ENCODE data around the gene PEX13. TPM values are rescaled to one million over a fixed set of nuclear protein-coding genes. Genes with fewer than 3 reads are reported as not detected.

PEX13 gene
- total and polyA plus RNA-seq, 2 of the 4 experiments (the other 2 are of a cell fraction) = 12.1 to 34.8 TPM

DNA sequence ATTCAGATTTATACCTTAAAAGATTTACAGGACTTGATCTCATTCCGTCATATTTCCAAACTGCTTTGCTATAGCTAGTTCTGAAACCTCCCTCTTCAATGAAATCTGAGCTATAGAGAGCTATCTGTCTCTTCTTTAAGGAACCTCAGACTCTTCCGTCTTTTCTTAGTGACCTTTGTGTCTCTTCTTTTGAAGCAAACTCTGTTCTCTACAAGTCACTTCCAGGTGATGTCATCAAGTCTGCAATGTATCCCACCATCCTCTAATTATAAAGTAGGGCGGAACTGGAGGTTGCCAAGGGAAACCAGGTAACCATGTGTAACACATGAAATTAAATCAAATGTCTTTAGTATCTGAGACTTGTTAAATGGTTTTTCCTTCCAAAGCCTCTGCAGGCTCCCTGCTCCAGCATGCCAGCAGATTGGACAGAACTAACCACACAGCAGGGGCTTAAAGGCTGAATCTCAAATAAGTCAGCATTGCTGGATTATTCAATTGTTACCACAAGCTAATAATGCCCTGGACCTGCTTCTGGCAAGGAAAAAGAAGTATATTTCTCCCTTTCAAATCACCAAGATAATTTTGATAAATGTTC is 41.2 kb upstream of the PEX13 start:
- Histone ChIP-seq H3K27ac (ENCODE audit: insufficient read depth, low read length) (no peak overlapping the region), H3K9me3 (ENCODE audit: control insufficient read depth, insufficient read depth, low read length) (no peaks in the 10 kb centered on the region), H2BK20ac (ENCODE audit: low read depth, low read length) (no peak overlapping the region), H3K9me1 (ENCODE audit: insufficient read depth, low read length) (peaks cover 2% of the 10 kb centered on the region; the same call in 1 of the 2 replicates), H3K23ac (ENCODE audit: low read depth, low read length) (no peak overlapping the region), H4K8ac (ENCODE audit: low read depth in 2 of 2, low read length in 2 of 2) (no peak overlapping the region), H2AK9ac (replicated peaks; ENCODE audit: low read depth, low read length, poor library complexity) (no peak overlapping the region), H3K4me3 (ENCODE audit: insufficient read depth, low read depth, low read length) (no peak overlapping the region), H3K4me2 (ENCODE audit: low read depth, low read length) (no peak overlapping the region), H3K18ac (ENCODE audit: low read depth, low read length) (no peak overlapping the region), H4K5ac (ENCODE audit: low read depth, low read length) (no peak overlapping the region), H2AFZ (replicated peaks; ENCODE audit: low read length, poor library complexity) (no peak overlapping the region), H3K36me3 (ENCODE audit: control insufficient read depth, insufficient read depth, low read length) (no peaks in the 10 kb centered on the region), H2BK120ac (ENCODE audit: low read depth, low read length) (no peak overlapping the region), H3K4ac (ENCODE audit: low read depth, low read length) (no peak overlapping the region), H3K27me3 (ENCODE audit: control insufficient read depth, insufficient read depth, low read length) (no peaks in the 10 kb centered on the region), H3K9ac (ENCODE audit: low read depth, low read length) (no peak overlapping the region), H3K14ac (replicated peaks; ENCODE audit: low read depth, low read length) (no peak overlapping the region), H3K4me1 (ENCODE audit: control insufficient read depth, insufficient read depth, low read length) (no peaks in the 10 kb centered on the region; the same call in 1 of the 2 replicates), H2BK5ac (ENCODE audit: low read depth, low read length, poor library complexity, severe bottlenecking) (no peak overlapping the region), H2AK5ac (ENCODE audit: low read depth, low read length) (no peak overlapping the region), H4K20me1 (ENCODE audit: insufficient read depth, low read length) (no peaks in the 10 kb centered on the region), H3K56ac (ENCODE audit: extremely low read depth, insufficient read depth, low read length) (no peak overlapping the region), H4K91ac (ENCODE audit: insufficient read depth, low read depth, low read length) (no peak overlapping the region), H2BK15ac (ENCODE audit: low read depth, low read length) (no peak overlapping the region), H3K79me1 (ENCODE audit: low read depth in 1 of 2, low read length in 2 of 2) (no peaks in the 10 kb centered on the region)
- ChIA-PET POLR2A (ENCODE audit: unreplicated experiment) (no interaction called here), CTCF (interaction anchor here (1.0 kb wide), 1 partner anchor 8 kb away, joined by 5 read pairs; no protein-coding TSS in a partner anchor)
- in situ Hi-C loops (cut with MboI; ENCODE audit: low sequenced_read_pairs) = no loop called here
- no CpG with 5 or more reads among the region's 3 CpGs for WGBS, 2 experiments (ENCODE audit: extremely low coverage in 2 of 2, insufficient read length in 1 of 2)
- ATAC-seq (ENCODE audit: low read depth) (no peak), DNase-seq (no peak)
- dilution Hi-C loops (cut with HindIII; ENCODE audit: low sequenced_read_pairs, unreplicated experiment) = no loop called here
- no TSS peak for BruUV-seq (replicated peaks)
- intact Hi-C loops (cut with micrococcal nuclease) = no loop called here
- TF ChIP-seq MXI1 (IDR thresholded peaks at IDR 0.05; ENCODE audit: borderline replicate concordance, low read depth, low read length) (no peak), MAFK (IDR thresholded peaks at IDR 0.05; ENCODE audit: low read depth, low read length) (no peak), BHLHE40 (IDR thresholded peaks at IDR 0.05; ENCODE audit: low read depth, low read length) (no peak), RAD21 (IDR thresholded peaks at IDR 0.05; ENCODE audit: low read length) (no peak), SMC3 (IDR thresholded peaks at IDR 0.05; ENCODE audit: low read depth, low read length) (no peak)
